HEK293T (cell line): Measurements from ENCODE around the gene BGN.

Source experiments
- CTCF ChIA-PET: fragments of 350-600 bp; formaldehyde crosslinking; extraction: SDS; loops from one replicate; lab custom pipeline; 2021; ENCODE audit warnings: antibody characterized with exemption, inconsistent platforms; lab: Yijun Ruan, JAX
- POLR2A ChIA-PET: fragments of 350-600 bp; formaldehyde crosslinking; extraction: SDS; loops from one replicate; lab custom pipeline; 2020; ENCODE audit warnings: antibody characterized with exemption, inconsistent platforms; lab: Yijun Ruan, JAX
- DNase-seq: peaks from one replicate; pipeline ENCODE4 v3.0.0; 2012; ENCODE audit warnings: mixed read lengths; ENCODE audit errors: extremely low spot score
- BHLHE40 ChIP-seq: fragments of 450-650 bp; IDR thresholded peaks from 2 replicates; pipeline ENCODE4 v1.6.1; 2016; ENCODE audit warnings: mild to moderate bottlenecking, moderate library complexity, borderline replicate concordance
- CTBP1 ChIP-seq: fragments of 450-650 bp; IDR thresholded peaks from 2 replicates; pipeline ENCODE4 v1.6.1; 2016; ENCODE audit warnings: borderline replicate concordance
- ELF4 ChIP-seq: fragments of 450-650 bp; IDR thresholded peaks from 2 replicates; pipeline ENCODE4 v1.6.1; 2017; ENCODE audit warnings: antibody characterized with exemption
- FOXA1 ChIP-seq: fragments of 450-650 bp; IDR thresholded peaks from 2 replicates; pipeline ENCODE4 v1.6.1; 2016; ENCODE audit warnings: mild to moderate bottlenecking
- FOXK2 ChIP-seq: fragments of 450-650 bp; IDR thresholded peaks from 2 replicates; pipeline ENCODE4 v1.6.1; 2016; ENCODE audit warnings: mild to moderate bottlenecking
- FOXM1 ChIP-seq: fragments of 450-650 bp; IDR thresholded peaks from 2 replicates; pipeline ENCODE4 v1.6.1; 2017; ENCODE audit warnings: mild to moderate bottlenecking, borderline replicate concordance
- HDGF ChIP-seq: fragments of 450-650 bp; IDR thresholded peaks from 2 replicates; pipeline ENCODE4 v1.6.1; 2017; ENCODE audit warnings: antibody characterized with exemption, borderline replicate concordance
- L3MBTL2 ChIP-seq: fragments of 450-650 bp; conservative IDR thresholded peaks from 2 replicates; pipeline ENCODE4 v1.6.1; 2016; ENCODE audit warnings: mild to moderate bottlenecking
- LEF1 ChIP-seq: fragments of 450-650 bp; IDR thresholded peaks from 2 replicates; pipeline ENCODE4 v1.6.1; 2017; ENCODE audit warnings: mild to moderate bottlenecking, borderline replicate concordance
- TARDBP ChIP-seq: fragments of 450-650 bp; IDR thresholded peaks from 2 replicates; pipeline ENCODE4 v1.6.1; 2016
- ZNF384 ChIP-seq: fragments of 450-650 bp; IDR thresholded peaks from 2 replicates; pipeline ENCODE4 v1.6.1; 2016
- TF ChIP-seq, protein P1 (sequence below): fragments of 450-650 bp; IDR thresholded peaks from 2 replicates; pipeline ENCODE4 v1.6.1; 2016

The BGN gene

DNA sequence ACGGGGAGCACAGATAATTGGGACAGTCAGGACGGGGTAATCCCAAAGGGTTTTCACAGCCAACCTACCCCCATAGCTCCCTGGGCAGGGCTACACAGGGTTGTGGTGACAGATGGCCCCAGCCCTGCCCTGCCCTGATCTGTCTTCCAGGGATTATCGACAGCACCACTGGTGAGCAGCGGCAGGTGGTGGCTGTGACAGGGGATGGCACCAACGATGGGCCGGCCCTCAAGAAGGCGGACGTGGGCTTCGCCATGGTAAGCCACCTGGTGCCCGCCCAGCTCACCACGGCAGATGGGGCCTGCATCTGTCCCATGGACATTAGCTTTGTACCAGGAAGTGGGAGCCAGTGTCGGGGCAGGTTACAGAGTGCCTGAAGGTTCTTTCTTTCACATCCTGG is 62.0 kb downstream of the BGN start:
- no peak for DNase-seq
- ChIA-PET POLR2A (interaction anchor here (0.6 kb wide), 1 partner anchor 88 kb away, joined by 3 read pairs; no protein-coding TSS in a partner anchor), CTCF (interaction anchor here (0.8 to 1.5 kb wide), 3 partner anchors 92 to 152 kb away, joined by 3 to 5 read pairs (median 4); no protein-coding TSS in a partner anchor)
- TF ChIP-seq FOXK2 = no peak
- no peak for TF ChIP-seq FOXM1

- CTCF ChIA-PET = interaction anchor here (0.8 to 1.5 kb wide), 3 partner anchors 91 to 151 kb away, joined by 3 to 5 read pairs (median 4); no protein-coding TSS in a partner anchor
- no peak for DNase-seq
- POLR2A ChIA-PET = no interaction called here
- no peak for TF ChIP-seq TARDBP
- TF ChIP-seq HDGF = no peak
- TF ChIP-seq L3MBTL2 = no peak
- TF ChIP-seq FOXM1 = no peak
- no peak for TF ChIP-seq LEF1
- TF ChIP-seq FOXK2 = no peak
- TF ChIP-seq CTBP1 = no peak
- TF ChIP-seq ELF4 = no peak
- TF ChIP-seq ZNF384 = no peak
- no peak for TF ChIP-seq FOXA1
- TF ChIP-seq BHLHE40 = no peak
- TF ChIP-seq, protein P1, sequence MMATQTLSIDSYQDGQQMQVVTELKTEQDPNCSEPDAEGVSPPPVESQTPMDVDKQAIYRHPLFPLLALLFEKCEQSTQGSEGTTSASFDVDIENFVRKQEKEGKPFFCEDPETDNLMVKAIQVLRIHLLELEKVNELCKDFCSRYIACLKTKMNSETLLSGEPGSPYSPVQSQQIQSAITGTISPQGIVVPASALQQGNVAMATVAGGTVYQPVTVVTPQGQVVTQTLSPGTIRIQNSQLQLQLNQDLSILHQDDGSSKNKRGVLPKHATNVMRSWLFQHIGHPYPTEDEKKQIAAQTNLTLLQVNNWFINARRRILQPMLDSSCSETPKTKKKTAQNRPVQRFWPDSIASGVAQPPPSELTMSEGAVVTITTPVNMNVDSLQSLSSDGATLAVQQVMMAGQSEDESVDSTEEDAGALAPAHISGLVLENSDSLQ = no peak
Measured at GRCh38 chrX:153557618-153558355, 63.0 kb downstream of the BGN start.
